Stimulated activated CD4-positive, alpha-beta T cell treated with anti-CD3 and anti-CD28 coated beads, Interleukin-2, amount 100 ng/mL, for 48 hours (primary cell): ENCODE measurements around the gene COX6A2.

Experiments used
- DNase-seq, 2 donors: peaks; one replicate each; pipeline ENCODE4 v3.0.0-alpha.2; 2020

Gene COX6A2

GRCh38 chr16:31428279-31428597 lies at the start of gene COX6A2:
COX6A2 (minus strand) TSS chr16:31428360; CDS start chr16:31428325, 35 bp downstream.
- no peak for DNase-seq

GRCh38 chr16:31477220-31478216 lies 49.4 kb upstream of the COX6A2 start:
- no peak for DNase-seq

GRCh38 chr16:31476303-31477219 lies 48.4 kb upstream of the COX6A2 start:
- DNase-seq = peak; percentile 80 to 85

GRCh38 chr16:31475946-31476302 lies 47.8 kb upstream of the COX6A2 start:
- no peak for DNase-seq

- DNase-seq = no peak
These were observed 46.9 kb upstream of the COX6A2 start for GRCh38 chr16:31474773-31475738.

GRCh38 chr16:31474173-31474714 lies 46.1 kb upstream of the COX6A2 start:
- no peak for DNase-seq

- DNase-seq = no peak
These were observed 45.3 kb upstream of the COX6A2 start for GRCh38 chr16:31473264-31473984.

- DNase-seq = peak in 1 of 2 donors; percentile 57
These were observed 44.6 kb upstream of the COX6A2 start for GRCh38 chr16:31472709-31473203.

GRCh38 chr16:31471875-31472708 lies 43.9 kb upstream of the COX6A2 start, which contains the start of gene TGFB1I1:
TGFB1I1 (plus strand) TSS chr16:31472152; CDS start chr16:31472189, 37 bp downstream.
- no peak for DNase-seq

- no peak for DNase-seq
These were observed 43.2 kb upstream of the COX6A2 start for GRCh38 chr16:31471241-31471874.

- DNase-seq = no peak
These were observed 42.5 kb upstream of the COX6A2 start for GRCh38 chr16:31470615-31471014.

GRCh38 chr16:31467858-31468257 lies 39.7 kb upstream of the COX6A2 start:
- no peak for DNase-seq

GRCh38 chr16:31467151-31467773 lies 39.1 kb upstream of the COX6A2 start:
- DNase-seq = no peak

GRCh38 chr16:31466381-31466841 lies 38.3 kb upstream of the COX6A2 start:
- DNase-seq = no peak

- DNase-seq = no peak
These were observed 37.7 kb upstream of the COX6A2 start for GRCh38 chr16:31465788-31466370.

- DNase-seq = no peak
These were observed 36.7 kb upstream of the COX6A2 start for GRCh38 chr16:31464781-31465260.

- DNase-seq = no peak
These were observed 36.2 kb upstream of the COX6A2 start for GRCh38 chr16:31464348-31464769.
